ENCODE data around the gene PRKCZ.
A peak's percentile ranks its signal among the peaks of the same experiment; 100 is the strongest.

Gene PRKCZ

GRCh38 chr1:2070016-2070415 is 19.8 kb downstream of the PRKCZ start:
- no peak for DNase-seq

- DNase-seq = no peak
Observed at GRCh38 chr1:2070800-2071530, 20.8 kb downstream of the PRKCZ start.

GRCh38 chr1:2072109-2072806 is 22.0 kb downstream of the PRKCZ start:
- DNase-seq = no peak

- no peak for DNase-seq
Observed at GRCh38 chr1:2072891-2073290, 22.7 kb downstream of the PRKCZ start.

- peak; percentile 70 for DNase-seq
Observed at GRCh38 chr1:2073382-2074230, 23.4 kb downstream of the PRKCZ start.

GRCh38 chr1:2074396-2074795 is 24.2 kb downstream of the PRKCZ start:
- no peak for DNase-seq

- DNase-seq = no peak
Observed at GRCh38 chr1:2074944-2075740, 24.9 kb downstream of the PRKCZ start.

GRCh38 chr1:2076826-2077225 is 26.6 kb downstream of the PRKCZ start:
- no peak for DNase-seq

- DNase-seq = no peak
Observed at GRCh38 chr1:2078170-2078569, 28.0 kb downstream of the PRKCZ start.

- no peak for DNase-seq
Observed at GRCh38 chr1:2079396-2080085, 29.3 kb downstream of the PRKCZ start.

- DNase-seq = no peak
Observed at GRCh38 chr1:2080140-2080539, 29.9 kb downstream of the PRKCZ start.

GRCh38 chr1:2080884-2081283 is 30.7 kb downstream of the PRKCZ start:
- no peak for DNase-seq

- no peak for DNase-seq
Observed at GRCh38 chr1:2081326-2081885, 31.2 kb downstream of the PRKCZ start.

- no peak for DNase-seq
Observed at GRCh38 chr1:2082064-2082463, 31.9 kb downstream of the PRKCZ start.

GRCh38 chr1:2083666-2084065 is 33.5 kb downstream of the PRKCZ start:
- no peak for DNase-seq

- DNase-seq = no peak
Observed at GRCh38 chr1:2084306-2084705, 34.1 kb downstream of the PRKCZ start.

- DNase-seq = no peak
Observed at GRCh38 chr1:2085080-2085479, 34.9 kb downstream of the PRKCZ start.

GRCh38 chr1:2086446-2087078 is 36.4 kb downstream of the PRKCZ start:
- no peak for DNase-seq

GRCh38 chr1:2087766-2088165 is 37.6 kb downstream of the PRKCZ start:
- DNase-seq = no peak

- no peak for DNase-seq
Observed at GRCh38 chr1:2088458-2088857, 38.2 kb downstream of the PRKCZ start.

- DNase-seq = no peak
Observed at GRCh38 chr1:2089051-2089450, 38.8 kb downstream of the PRKCZ start.
